GM12865 (cell line): ENCODE measurements around the gene FAM163A.

Experiments used
- DNase-seq: peaks from one replicate; pipeline ENCODE4 v3.0.0; 2010; ENCODE audit warnings: low read depth
- H3K4me3 ChIP-seq: 2 replicates; pipeline ENCODE4 v1.5.1; 2011; ENCODE audit warnings: mild to moderate bottlenecking, low read depth, low read length, control low read depth
- CTCF ChIP-seq: IDR thresholded peaks from 2 replicates; pipeline ENCODE4 v1.5.1; 2011; ENCODE audit warnings: low read length, control low read depth, low read depth, inconsistent platforms; ENCODE audit not compliant: insufficient read depth; ENCODE audit errors: missing control alignments

FAM163A gene

DNA sequence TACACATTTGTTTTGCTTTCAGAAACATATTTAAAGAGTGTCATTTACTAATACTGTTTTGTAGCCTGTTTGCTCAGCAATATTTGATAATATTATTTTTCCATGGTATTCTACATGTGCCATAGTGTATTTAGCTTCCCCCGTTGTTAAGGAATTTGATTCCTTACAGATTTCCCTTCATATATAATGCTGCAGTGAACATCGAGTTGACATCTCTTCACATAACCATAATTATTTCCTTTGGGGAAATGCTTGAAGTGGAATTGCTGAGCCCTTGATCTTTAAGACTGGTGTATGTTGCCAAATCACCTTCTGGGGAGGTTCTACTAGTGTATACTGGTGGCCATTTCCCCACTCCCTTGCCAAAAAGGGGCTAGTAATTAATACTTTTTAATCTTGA, 42.6 kb downstream of the FAM163A start:
- no peak for TF ChIP-seq CTCF
- no peak overlapping the region for H3K4me3 ChIP-seq
- no peak for DNase-seq

GRCh38 chr1:179786815-179787685, 44.0 kb downstream of the FAM163A start:
- H3K4me3 ChIP-seq = no peak overlapping the region
- no peak for DNase-seq
- no peak for TF ChIP-seq CTCF

- no peak for TF ChIP-seq CTCF
- no peak for DNase-seq
These were observed 45.2 kb downstream of the FAM163A start for GRCh38 chr1:179788259-179788658.

GRCh38 chr1:179793281-179793680, 50.2 kb downstream of the FAM163A start:
- DNase-seq = no peak
- no peak overlapping the region for H3K4me3 ChIP-seq
- TF ChIP-seq CTCF = no peak

More at GRCh38 chr1:179788259-179788658, 45.2 kb downstream of the FAM163A start:
- no peak overlapping the region for H3K4me3 ChIP-seq

DNA sequence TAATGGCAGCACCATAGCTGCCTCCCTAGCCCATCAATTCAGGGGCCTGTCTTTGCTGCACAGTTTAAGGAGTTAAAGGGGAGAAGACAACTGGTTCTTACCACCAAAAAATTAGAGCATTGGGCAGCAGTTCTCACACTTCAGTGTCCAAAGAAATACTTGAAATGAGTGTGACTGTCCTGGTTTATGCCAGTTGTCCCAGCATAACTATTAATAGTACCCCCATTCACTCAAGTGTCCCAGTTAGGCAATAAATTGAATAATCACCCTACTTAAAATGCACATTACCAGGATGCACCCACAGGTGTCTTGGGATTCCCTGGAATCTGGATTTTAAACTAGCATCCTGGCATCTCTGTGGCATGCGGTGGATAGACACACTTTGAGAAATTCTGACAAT, 51.1 kb downstream of the FAM163A start:
- DNase-seq = no peak
- H3K4me3 ChIP-seq = no peak overlapping the region
- TF ChIP-seq CTCF = no peak

- no peak for DNase-seq
- no peak for TF ChIP-seq CTCF
These were observed 51.6 kb downstream of the FAM163A start for GRCh38 chr1:179794669-179795068.

GRCh38 chr1:179798213-179798863, 55.2 kb downstream of the FAM163A start:
- no peak overlapping the region for H3K4me3 ChIP-seq
- no peak for TF ChIP-seq CTCF
- no peak for DNase-seq

More at GRCh38 chr1:179794669-179795068, 51.6 kb downstream of the FAM163A start:
- no peak overlapping the region for H3K4me3 ChIP-seq
